Purkinje cell (primary cell): ENCODE results near the gene TPTE. TPM values are rescaled to one million over a fixed set of nuclear protein-coding genes. Genes with fewer than 3 reads are reported as not detected.

Experiments used
- polyA plus RNA-seq: library from polyadenylated mRNA; unstranded; fragments of >200 nt; fragmentation: Nextera tagmentation; gene quantifications from 2 replicates; pipeline ENCODE4 v1.2.1, GENCODE V29; 2014

The TPTE gene
- not detected in 2 replicates for polyA plus RNA-seq

DNA sequence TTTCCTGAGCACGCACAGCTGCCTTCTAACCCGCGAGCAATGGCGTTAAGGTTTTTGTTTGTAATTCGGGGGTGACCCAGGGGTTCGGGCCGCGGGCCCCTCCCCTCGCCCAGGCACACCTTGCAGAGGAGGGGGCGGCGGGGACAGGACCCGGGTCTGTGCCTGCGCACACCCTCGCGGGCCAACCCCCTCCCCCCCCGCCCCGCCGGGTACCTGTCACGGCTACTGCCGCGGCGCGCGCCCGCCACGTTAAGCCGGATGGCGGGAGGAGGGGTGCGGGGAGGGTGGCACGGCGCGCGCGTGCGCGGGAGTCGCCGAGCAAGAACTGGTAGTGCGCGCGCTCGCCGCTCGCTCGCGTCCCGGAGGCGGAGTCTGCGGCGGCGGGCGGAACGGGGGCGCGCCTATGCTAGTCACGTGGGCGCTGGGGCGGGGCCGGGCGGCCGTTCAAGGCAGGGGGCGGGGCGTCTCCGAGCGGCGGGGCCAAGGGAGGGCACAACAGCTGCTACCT lies at the start of gene TPTE:
Gene TPTE (plus strand): TSS at position 493 of the 508 bp plus-strand sequence. CDS start 17,141 bp downstream, outside the sequence.

